Effector memory CD4-positive, alpha-beta T cell (primary cell): ENCODE data around the gene SRGAP2C.
"Not testable (repeated sequence)": the region's sequence is repeated elsewhere in the genome, so short reads cannot be mapped to it uniquely, and the experiment has no call there.

Experiments
- DNase-seq, 3 donors: peaks; one replicate each; pipeline ENCODE4 v3.0.0-alpha.2; 2020
- H3K27ac ChIP-seq: 2 replicates; pipeline ENCODE4 v1.7.0; 2013; ENCODE audit warnings: mild to moderate bottlenecking, low read length, moderate library complexity; ENCODE audit not compliant: insufficient read depth, poor library complexity, severe bottlenecking
- H3K27me3 ChIP-seq: replicated peaks from 2 replicates; pipeline ENCODE4 v1.7.0; 2013; ENCODE audit warnings: mild to moderate bottlenecking, low read length; ENCODE audit not compliant: insufficient read depth, control insufficient read depth, poor library complexity, severe bottlenecking
- H3K36me3 ChIP-seq: 2 replicates; pipeline ENCODE4 v1.7.0; 2013; ENCODE audit warnings: mild to moderate bottlenecking, low read length, moderate library complexity; ENCODE audit not compliant: control insufficient read depth, insufficient read depth
- H3K4me1 ChIP-seq: 2 replicates; pipeline ENCODE4 v1.7.0; 2013; ENCODE audit warnings: low read length, mild to moderate bottlenecking; ENCODE audit not compliant: control insufficient read depth, insufficient read depth, poor library complexity, severe bottlenecking
- H3K4me3 ChIP-seq: 2 replicates; pipeline ENCODE4 v1.7.0; 2013; ENCODE audit warnings: low read length, low read depth, mild to moderate bottlenecking; ENCODE audit not compliant: insufficient read depth, poor library complexity, severe bottlenecking
- H3K9me3 ChIP-seq: 2 replicates; pipeline ENCODE4 v1.7.0; 2013; ENCODE audit warnings: mild to moderate bottlenecking, low read length, moderate library complexity; ENCODE audit not compliant: control insufficient read depth

Gene SRGAP2C

DNA sequence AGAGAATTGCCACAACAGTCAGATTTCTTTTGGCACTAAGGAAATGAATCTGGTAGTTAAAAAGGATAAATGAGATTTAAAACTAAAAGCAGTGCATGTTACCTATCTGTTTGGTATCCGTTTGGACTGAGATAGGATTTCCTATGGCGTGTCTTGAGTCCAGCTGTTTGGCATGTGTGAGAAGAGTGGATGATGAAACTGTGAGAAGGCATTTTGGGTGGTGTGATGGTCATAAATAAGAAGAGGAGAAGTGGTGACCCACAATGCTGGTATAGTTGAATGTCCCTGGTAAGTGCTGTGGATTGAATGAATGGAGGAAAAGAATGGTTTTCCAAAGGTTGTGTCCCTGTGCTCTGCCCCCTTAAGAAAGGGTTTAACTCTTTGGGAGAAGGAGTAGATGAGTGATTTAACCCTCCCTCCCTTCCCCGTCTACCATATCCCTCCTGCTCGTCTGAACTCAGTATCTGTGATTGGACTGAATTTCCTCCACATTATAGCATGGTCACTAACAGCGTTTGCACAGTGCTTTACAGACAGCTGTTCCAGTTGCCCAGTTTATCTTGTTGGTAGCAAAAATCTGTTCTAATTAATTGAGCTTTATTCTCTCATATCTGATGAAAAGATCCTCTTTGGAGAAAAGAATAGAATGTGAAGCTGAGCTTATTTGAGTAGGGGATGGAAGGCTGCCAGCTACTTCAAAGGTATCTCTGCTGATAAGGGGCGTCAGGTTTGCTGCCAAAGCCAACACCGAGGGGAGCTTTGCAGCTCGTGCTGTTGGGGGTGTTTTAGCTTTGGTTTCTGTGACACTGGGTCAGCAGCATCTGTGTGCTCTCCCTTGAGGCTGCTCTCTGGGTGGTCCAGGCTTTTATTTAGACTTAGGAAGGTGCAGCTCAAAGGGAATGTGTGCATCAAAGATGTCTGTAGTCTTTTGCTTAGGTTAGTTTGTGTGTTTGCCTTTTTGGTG lies 148.1 kb downstream of the SRGAP2C start:
- H3K27ac ChIP-seq, H3K4me3 ChIP-seq, DNase-seq, H3K9me3 ChIP-seq, H3K27me3 ChIP-seq, H3K36me3 ChIP-seq, H3K4me1 ChIP-seq: not testable (repeated sequence)

GRCh38 chr1:121337958-121338357 lies 153.2 kb downstream of the SRGAP2C start:
- H3K27ac ChIP-seq, DNase-seq, H3K4me1 ChIP-seq, H3K36me3 ChIP-seq, H3K27me3 ChIP-seq, H3K4me3 ChIP-seq, H3K9me3 ChIP-seq: not testable (repeated sequence)

- H3K9me3 ChIP-seq, H3K27ac ChIP-seq, H3K4me1 ChIP-seq, H3K27me3 ChIP-seq, H3K4me3 ChIP-seq, H3K36me3 ChIP-seq, DNase-seq: not testable (repeated sequence)
Observed at GRCh38 chr1:121339611-121340010, 154.8 kb downstream of the SRGAP2C start.

GRCh38 chr1:121343311-121343906 lies 158.6 kb downstream of the SRGAP2C start:
- H3K4me3 ChIP-seq, DNase-seq, H3K9me3 ChIP-seq, H3K27ac ChIP-seq, H3K27me3 ChIP-seq, H3K4me1 ChIP-seq, H3K36me3 ChIP-seq: not testable (repeated sequence)

DNA sequence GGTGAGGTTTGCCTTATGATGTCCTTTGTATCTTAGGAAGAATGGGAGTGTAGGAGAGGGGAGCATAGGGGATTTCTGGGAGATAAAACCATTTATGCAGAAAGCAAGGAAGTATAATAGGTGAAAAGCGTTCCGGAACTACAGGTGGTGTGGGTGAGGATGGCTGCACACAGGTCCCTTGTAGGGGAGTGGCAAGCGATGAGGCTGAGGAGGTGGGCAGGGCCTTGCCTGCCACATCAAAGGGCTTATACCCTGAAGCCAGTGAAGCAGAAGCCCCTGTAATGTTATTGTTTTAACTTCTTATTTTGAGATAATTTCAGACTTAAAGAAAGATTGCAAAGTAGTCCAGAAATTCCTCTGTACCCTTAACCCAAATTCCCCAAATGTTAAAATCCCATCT lies 159.6 kb downstream of the SRGAP2C start:
- not testable (repeated sequence) for H3K27ac ChIP-seq, H3K9me3 ChIP-seq, H3K36me3 ChIP-seq, H3K4me1 ChIP-seq, DNase-seq, H3K4me3 ChIP-seq, H3K27me3 ChIP-seq

DNA sequence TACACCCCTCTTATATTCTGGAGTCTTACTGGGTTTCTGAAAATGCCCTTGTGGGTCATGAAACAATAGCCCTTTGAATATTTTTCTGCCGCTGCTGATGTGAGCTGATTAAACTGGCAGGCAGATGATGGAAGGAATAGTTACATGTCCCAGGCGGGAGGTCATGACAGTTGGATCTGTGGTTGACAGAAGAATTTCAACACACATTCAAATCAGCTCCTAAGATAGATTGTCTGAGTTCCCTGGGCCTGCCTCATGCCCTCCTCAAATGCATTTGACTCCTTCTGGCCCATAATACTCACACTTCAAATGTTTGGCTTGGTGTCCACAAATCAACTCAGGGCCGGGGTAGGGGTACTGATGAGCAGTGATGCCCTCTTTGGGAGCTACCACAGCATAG lies 161.9 kb downstream of the SRGAP2C start:
- not testable (repeated sequence) for H3K36me3 ChIP-seq, H3K9me3 ChIP-seq, H3K4me1 ChIP-seq, DNase-seq, H3K4me3 ChIP-seq, H3K27me3 ChIP-seq, H3K27ac ChIP-seq

DNA sequence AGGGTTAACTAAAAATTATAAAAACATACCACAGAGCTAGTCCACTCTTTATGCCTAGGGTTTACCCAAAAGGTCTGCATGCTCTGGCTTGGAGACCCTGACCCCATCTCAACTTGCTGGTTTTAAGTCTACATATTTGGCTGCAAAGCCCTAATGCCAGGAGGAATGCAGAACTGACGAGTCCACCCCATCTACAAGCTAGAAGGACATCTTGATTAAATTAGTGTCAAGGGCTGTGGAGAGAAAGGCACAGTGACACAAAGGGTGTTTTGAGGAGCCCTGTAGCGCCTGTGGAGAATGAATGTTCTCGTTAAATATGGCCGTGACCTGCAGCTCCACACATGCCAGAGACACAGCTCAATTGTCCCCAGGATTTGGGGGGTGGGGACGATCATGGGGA lies 162.7 kb downstream of the SRGAP2C start:
- not testable (repeated sequence) for H3K36me3 ChIP-seq, H3K9me3 ChIP-seq, H3K27ac ChIP-seq, H3K4me1 ChIP-seq, H3K27me3 ChIP-seq, H3K4me3 ChIP-seq, DNase-seq

DNA sequence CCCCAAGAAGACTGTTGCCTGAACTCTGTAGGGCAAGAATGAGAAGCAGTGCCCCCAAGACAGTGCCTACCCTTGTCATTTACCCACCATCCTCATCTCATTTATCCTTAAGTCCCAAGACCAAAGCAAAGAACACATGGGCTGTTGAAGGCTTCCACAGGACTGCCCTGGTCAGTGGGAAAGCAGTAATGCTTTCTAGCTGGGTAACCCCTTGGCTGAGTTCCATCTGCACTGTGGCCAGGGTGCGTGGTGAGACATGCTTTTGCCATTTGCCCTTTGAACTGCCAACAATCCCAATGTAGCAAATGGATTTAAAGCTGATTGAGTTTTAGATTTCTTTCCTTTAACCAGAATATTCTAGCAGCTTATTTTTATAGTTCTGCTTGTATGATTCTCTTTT lies 163.3 kb downstream of the SRGAP2C start:
- H3K4me1 ChIP-seq, H3K9me3 ChIP-seq, H3K4me3 ChIP-seq, H3K27me3 ChIP-seq, DNase-seq, H3K36me3 ChIP-seq, H3K27ac ChIP-seq: not testable (repeated sequence)

GRCh38 chr1:121349332-121349967 lies 164.7 kb downstream of the SRGAP2C start:
- H3K27ac ChIP-seq, H3K4me3 ChIP-seq, H3K36me3 ChIP-seq, H3K9me3 ChIP-seq, H3K27me3 ChIP-seq, H3K4me1 ChIP-seq, DNase-seq: not testable (repeated sequence)
